Stimulated activated CD8-positive, alpha-beta memory T cell treated with anti-CD3 and anti-CD28 coated beads, Interleukin-7, amount 100 ng/mL, for 1 hour (primary cell): Measurements from ENCODE around the gene DEPDC1B.
"Not testable (repeated sequence)": the region's sequence is repeated elsewhere in the genome, so short reads cannot be mapped to it uniquely, and the experiment has no call there.

Source experiments
- DNase-seq, 2 donors: peaks; one replicate each; pipeline ENCODE4 v3.0.0-alpha.2; 2020; ENCODE audit warnings: low read depth in 2 of 2

The DEPDC1B gene

DNA sequence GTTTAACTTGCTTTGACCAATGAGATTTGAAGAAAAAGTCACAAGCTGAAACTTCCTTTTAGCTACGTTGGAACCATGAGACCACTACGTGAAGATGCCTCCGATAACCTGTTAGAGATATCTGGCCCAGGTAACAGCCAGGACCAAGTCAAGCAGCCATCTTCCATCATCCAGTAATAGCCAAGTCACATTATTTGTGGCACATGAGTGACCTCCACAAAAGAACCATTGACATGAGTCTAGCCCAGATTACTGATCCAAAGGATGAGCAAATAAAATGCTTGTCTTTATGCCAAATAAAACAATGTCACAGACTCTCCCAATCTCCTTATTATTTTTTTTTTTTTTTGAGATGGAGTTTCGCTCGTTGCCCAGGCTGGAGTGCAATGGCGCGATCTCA is 1.6 kb downstream of the DEPDC1B start:
- no peak for DNase-seq

DNA sequence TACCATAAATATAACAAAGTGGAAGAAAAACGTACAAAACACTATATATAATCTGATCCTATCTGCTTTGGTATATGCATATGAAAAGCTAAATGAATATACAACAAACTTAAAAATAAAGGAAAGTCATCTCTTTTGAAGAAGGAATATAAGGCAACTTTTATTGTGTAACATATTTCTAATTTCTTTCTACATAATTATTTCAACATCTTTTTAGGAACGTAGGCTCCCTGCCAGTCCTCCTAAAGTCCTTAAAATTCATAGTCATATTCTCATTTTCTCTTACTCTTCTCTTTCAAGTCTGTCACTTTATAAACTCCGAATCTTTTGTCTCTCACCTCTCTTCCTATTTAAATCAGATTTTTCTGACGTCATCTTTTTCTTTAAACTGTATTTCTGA is 9.6 kb downstream of the DEPDC1B start:
- DNase-seq, result no peak

DNA sequence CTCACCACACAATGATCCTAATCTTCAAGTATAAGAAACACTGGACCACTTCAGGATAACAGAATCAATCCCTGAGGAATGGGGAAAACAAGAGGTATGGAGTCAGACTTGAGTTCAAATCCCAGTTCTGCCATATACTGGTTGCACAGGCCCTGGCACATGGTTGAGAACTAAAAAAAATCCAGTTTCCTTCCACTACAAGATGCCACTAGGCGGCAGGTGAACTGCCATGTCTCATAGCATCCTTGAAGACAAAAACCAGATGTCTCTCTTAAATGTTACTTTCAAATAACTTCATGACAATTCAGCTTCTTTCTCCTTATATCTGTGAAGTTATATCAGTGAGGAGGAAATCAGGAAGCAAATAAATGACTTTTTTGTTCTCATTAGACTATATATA is 11.0 kb downstream of the DEPDC1B start:
- DNase-seq, result no peak

DNA sequence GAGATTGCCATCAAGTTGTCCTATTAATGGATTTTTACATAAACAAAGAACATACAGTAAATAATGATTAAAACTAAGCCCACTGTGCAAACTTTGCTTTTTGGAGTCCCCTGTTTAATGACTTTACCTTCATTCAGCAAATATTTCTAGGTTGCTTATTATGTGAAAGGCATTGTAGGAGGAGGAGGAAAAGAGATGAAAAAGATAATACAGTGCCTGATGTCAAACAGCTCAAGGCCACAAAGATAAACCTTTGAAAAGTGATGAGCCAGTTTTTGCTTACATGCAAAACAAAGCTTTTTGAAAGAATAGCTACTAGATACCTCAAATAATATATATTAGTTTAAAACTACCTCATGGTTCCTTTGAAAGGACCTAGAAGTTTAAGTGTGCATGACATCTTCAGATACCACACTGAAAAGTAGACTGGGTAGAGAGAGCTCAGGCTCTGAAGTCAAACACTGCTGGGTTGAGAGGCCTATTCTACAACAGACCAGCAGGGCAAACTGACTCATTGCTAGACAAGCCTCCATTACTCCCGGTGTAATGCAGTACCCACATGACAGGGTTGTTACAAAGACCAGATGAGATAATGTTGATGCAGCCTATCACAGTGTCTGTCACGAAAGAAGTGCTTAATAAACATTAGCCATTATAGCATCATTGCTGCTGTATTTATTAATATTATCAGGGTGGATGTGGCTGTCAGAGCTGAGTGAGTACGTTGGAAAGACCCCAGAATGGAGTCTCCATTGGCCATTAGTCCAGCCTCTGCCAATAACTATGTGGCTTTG is 11.8 kb downstream of the DEPDC1B start:
- no peak for DNase-seq

DNA sequence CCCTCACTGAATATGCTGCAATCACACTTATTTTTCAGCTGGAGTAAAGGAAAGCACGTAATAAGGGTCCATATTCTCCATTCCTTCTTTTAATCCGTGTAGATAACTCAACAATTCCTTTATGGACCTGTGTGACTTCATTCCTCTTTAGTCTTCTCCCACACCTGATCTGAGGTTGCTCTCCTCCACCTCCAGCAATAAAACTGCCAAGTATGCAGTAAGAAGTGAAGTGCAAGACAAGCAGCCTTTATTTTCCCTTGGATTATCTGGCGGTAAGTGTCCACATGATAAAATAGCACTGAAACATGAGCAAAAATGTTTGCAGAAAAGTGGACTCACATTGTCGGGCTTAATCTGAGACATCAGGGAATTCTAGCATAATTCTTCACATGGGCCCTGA is 13.8 kb downstream of the DEPDC1B start:
- DNase-seq, result no peak

DNA sequence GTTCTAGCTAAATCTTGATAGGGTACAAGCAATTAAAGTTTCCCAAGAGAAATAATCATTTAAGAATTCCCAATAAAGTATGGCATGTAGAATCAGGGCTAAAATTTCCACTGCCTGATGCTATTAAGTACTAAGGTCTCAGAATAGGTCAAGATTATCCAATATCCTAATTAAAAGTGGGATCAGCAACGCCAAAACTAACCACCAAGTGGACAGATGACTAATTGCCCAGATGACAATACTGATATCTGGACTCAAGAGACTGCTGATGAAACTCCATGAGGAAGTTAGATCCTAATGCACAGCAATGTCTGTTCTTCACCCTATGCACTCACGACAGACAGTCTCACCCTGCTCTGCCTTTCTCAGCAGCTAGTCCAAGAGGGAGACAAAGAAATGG is 14.3 kb downstream of the DEPDC1B start:
- DNase-seq, result no peak

DNA sequence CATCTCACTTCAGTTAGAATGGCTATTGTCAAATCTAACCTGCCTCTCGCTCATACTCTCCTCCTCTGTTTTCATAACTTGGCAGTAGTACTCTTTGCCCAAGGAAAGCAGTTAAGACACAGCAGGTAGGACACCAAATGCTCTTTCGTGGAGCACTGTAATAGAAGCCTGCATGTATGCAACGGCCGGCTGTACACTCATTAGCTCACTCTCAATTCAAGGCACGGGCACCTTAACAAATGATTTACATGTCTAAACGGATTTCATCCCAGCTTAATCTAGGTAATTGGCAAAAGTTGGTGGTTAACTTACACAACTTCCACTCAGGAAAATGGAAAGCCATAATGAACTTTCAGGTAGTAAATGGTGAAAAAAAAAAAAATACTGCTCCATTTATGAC is 14.9 kb downstream of the DEPDC1B start:
- no peak for DNase-seq

DNA sequence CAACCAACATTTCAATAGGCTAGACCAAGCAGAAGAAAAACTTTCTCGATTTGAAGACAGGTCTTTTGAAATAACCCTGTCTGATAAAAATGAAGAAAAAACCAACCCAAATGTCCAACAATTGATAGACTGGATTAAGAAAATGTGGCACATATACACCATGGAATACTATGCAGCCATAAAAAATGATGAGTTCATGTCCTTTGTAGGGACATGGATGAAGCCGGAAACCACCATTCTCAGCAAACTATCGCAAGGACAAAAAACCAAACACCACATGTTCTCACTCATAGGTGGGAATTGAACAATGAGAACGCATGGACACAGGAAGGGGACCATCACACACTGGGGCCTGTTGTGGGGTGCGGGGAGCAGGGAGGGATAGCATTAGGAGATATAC is 18.0 kb downstream of the DEPDC1B start:
- DNase-seq, result not testable (repeated sequence)

DNA sequence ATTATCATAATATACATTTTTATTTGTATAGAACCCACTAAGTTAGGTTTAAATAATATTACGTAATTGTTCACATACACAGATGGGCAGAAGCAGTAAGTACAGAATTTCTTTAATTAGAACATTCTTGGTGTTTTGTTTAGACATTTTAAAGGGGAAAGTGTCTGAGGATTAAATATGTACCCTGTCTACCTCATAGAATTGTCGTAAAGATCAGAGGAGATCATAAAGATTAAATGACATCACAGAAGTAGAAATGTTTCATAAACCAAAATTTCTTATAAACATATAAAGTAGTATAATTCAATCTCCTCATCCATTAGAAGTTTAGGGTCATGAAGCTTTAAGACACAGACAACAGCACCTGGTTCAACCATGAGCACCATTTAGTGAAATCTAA is 20.1 kb downstream of the DEPDC1B start:
- DNase-seq, result no peak

DNA sequence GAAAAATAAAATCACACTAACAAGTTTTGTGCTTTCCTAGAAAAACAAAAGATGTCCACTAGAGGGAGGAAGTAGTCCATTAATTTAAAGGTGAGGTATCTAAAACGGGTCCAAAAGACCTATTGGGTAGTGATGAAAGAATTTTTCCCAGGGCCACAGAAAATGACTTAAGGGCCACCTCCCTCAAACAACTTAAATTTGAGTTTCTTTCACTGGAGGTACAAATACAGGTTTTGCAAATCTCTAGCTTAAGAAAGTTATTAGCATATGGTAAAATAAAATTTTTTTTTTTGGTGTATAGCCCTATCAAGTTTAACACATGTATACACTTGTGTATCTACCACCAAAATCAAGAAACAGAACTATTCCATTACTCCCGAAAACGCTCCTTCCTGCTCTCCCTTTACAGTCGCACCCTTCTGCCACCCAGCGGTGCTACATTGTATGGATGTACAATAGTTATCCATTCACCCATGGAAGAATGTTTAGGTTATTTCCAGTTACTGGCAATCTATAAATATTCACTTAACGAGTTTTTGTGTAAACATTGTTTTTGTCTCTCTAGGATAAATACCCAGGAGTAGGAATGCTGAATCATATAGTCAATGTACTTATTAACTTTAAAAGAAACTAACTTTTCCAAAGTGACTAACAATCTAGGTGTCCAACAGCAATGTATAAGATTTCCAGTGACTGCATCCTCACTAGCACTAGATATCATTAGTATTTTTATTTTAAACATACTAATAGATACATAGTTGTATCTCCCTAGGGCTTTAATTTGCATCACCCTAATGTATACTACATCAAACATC is 21.9 kb downstream of the DEPDC1B start:
- no peak for DNase-seq

DNA sequence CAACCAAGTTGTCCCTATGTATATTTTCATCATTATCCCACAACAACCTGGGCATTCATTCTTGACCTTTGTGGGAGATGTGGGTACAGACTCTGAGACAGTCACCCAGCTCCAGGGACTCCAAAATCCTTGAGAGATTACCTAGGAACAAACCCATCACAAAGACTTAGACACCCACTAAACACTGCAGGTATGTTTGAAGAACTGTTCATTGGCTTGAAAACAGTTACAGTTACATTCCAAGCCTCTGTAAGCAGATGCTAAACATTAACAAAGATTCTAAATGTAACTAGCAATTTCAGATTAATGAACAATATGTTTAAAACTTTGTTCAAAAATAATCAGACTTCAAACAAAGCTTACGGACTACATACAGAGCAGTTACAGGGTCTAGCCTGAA is 24.7 kb downstream of the DEPDC1B start:
- no peak for DNase-seq

DNA sequence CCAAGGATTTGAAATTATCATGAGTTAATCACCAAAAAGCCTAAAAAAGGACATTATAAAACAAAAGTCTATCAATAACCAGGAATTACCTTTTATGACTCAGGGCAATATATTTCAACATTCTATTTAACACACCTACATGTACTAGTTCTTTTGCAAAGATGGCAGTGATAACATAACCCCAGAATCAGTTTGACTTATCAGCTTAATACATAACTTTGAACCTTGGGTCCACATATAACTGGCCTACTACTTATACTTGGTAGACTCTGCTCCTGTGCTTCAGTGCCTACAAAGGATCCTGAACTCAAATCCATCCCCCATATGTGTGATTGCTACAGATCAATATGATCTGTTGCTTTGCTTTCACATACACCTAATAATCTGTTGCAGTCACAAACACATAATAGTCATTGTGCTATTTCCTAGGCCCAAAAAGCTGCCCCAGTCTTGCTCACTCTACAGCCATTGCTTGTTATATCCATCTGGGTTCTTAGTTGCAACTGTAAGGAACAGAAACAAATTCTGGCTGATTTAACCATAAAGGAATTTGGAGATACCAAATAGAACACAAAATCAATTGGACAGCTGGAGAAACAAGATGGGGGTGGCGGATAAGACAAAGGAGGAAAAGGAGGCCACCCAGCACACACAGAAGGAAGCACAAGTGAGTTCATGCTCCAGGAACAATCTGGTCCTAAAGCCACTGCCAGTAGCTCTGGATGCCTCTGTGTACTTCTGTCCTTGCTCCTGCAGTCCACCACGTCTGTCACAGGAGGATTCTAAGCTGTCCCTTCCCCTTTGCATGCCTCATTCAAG is 25.5 kb downstream of the DEPDC1B start:
- DNase-seq, result no peak

DNA sequence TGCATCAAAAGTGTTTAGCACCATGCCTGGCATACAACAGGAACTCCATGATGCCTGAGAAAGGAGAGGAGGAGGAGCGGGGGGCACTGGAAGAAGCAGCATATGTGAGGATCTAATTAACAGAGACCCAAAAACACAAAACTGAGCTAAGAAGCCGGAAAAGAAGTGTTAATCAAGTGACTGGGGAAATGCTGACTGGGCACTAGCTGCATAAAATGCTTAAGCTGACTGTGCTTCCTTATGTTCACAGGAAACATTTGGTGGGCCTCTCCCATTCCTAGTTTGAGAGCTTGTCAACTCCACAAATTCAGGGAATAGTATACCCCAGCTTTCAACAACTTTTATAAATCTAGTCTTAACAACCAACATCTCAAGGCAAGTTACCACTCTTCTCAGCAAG is 26.6 kb downstream of the DEPDC1B start:
- no peak for DNase-seq

DNA sequence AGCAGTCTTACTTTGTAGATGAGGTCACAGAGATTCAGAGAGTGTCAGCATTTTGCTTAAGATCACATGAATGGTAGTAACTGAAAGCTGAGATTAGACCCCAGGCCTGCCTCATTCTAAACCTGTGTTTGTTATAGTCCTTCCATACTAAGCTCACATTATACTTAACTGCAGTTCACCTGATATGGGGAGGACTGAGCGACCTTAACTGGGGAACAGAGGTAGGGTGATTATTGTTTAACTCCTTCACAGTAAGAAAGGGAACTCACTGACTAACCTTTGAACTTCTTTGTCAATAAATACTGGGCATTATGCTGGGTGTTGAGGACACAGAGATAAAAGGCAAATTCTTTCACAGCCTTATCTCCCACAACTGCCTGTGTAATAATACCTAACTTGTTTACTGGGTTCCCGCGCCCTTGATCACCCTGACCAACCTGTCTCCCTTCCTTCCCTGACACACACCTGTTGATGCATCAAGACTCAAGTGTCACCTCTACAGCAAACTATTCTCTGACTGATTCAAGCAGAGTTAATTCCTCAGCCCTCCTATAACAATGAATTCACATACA is 27.2 kb downstream of the DEPDC1B start:
- DNase-seq, result no peak

DNA sequence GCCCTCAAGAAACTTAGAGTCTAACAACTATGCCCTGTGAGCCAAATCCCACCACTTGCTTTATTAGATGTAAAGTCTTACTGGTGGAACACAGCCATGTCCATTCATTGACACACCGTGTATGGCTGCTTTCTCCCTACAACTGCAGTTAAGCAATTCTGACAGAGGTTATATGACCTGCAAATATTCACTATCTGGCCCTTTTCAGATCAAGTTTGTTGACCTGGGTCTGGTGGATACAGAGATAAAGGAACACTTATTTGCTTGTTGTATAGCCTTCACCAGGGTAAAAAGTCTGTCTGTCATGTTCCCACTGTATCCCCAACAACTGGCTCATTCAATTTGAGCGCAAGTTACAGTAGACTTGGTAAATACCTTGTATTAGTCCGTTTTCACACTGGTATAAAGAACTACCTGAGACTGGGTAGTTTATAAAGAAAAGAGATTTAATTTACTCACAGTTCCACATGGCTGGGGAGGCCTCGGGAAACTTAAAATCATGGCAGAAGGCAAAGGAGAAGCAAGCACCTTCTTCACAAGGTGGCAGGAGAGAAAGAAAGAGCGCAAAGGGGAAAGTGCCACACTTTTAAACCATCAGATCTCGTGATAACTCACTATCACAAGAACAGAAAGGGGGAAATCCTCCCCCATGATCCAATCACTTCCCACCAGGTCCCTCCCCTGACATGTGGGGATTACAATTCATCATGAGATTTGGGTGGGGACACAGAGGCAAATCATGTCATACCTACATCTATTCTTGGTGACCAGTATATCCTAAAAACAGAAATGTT is 27.9 kb downstream of the DEPDC1B start:
- no peak for DNase-seq

DNA sequence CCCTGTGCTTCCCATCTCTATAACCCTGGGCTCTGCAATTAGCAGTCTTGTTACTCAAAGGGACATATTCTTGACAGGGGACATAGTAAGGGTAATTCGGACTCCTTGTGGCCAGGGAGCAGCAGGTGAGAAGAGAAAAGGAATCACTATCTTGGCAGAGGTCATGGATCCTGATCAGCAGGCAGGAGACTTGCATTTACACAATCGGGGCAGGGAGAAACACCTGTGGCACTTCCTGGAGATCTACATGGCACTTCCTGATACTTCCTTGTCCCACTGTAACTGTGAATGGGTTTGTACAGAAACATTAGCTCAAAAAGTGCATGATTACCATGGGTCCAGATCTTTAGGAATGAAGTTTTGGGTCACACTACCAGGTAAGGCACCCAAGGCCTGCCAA is 29.2 kb downstream of the DEPDC1B start:
- DNase-seq, result no peak

DNA sequence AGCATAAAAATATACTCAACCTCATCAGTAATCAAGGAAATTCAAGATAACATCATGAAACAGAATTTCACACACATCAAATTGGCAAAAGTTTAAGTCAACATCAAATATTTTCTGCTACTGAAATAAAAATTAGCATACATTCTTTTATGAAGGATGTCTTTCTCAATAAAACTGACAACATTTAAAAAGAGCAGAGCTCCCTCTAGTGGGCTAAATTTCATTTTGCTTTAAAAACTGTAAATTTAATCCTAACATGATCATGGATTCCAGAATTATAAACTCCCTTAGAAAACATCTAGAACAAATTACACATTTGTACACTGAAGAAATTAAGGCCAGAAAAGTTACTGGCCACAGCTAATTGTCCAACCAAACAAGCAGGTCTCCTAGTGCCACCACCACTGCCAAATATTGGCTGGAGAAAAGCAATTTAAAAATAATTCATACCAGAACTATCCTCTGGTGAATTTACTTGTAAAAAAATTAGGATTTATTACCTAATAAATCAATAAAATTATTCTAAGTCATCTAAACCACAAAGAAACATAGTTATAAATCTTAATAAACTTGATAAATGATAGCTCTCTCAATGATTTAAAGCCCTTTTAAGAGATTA is 31.2 kb downstream of the DEPDC1B start:
- DNase-seq, result no peak

DNA sequence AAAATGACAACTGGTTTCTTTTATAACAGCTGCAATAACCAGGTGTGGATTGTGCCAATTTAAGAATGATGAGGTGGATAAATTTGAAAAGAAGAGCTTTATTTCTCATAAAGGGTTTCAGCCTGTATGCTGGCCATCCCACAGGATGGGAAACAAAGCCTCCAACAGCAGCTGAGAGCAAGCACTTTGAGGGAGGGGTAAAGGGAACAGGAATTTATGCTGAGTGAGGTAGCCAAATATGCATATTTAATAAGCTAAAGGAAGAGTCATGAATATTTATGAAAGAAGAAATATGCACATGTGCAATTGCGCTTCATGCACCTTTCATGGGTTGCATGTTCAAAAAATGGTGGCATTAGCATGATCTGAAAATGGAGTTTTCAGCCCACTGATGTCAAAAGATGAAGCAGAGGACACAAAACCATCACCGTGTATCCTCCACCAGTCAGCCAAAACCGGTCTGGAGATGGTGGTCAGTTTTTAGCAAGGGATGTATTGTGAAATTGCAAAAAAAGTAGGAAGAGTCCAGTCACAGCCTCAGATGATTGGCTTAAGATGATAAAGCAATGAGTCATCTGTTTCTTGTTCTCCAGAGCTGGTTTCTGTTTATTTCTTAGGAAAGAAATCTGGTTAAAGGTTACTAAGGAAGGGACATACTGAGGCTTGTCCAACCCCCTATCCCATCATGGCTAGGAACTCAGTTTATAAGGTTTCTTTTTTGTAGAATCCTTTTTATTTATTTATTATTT is 47.9 kb downstream of the DEPDC1B start:
- DNase-seq, result no peak

DNA sequence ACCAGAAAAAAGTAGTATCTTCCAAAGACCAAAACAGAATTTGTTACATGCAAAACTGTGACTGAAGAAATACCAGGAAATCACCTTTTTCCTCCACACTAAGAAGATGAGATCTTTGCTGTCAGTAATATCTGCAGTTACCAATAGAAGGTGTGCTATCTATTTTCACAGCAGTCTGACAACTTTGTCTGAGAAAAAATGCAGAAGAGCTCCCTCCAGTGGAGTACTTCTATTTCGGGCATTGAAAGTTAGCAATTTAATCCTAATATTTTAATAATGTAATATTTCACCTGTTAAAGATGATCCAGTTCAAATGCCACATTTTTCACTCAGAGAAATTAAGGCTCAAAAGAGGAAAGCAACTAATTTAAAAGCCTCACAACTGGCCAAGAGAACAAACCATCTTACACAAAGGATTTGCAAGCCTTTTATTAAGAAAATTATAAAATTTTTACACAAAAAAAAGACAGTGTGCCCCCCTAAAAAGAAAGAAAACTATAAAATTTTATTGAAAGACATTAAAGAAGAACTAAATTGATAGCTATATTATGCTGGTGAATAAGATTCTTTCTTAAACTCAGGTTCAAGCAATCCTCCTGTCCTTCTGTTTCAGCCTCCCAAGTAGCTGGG is 50.6 kb downstream of the DEPDC1B start:
- DNase-seq, result no peak

DNA sequence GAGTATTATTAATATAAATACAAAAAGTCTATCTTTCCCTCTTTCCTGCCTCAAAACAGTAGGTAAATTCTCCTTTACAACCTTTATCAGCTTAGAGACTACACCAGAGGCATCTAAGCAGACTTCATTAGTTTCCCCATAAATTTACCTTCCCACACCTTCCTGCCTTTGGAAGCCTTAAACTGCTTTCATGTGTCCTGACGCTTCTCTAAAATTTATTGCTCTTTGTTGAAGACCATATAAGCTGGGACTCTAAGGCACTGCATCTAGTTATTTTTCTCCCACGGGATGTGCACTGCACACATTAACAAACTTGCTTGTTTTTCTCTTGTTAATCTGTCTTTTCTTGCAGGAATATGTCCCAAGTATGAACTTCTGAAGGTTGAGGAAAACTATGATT is 51.8 kb downstream of the DEPDC1B start:
- no peak for DNase-seq
